GDM1 (cell line): Measurements from ENCODE around the gene SMAP1.

ENCODE experiments used
- DNase-seq: peaks from one replicate; lab custom pipeline; 2025; lab: John Stamatoyannopoulos, UW

Gene SMAP1

GRCh38 chr6:70667711-70668498 lies at the start of gene SMAP1:
Gene SMAP1, plus strand, starts transcription at chr6:70667883. Its CDS starts 141 bp downstream, at chr6:70668024.
- DNase-seq: peak; percentile 89

DNA sequence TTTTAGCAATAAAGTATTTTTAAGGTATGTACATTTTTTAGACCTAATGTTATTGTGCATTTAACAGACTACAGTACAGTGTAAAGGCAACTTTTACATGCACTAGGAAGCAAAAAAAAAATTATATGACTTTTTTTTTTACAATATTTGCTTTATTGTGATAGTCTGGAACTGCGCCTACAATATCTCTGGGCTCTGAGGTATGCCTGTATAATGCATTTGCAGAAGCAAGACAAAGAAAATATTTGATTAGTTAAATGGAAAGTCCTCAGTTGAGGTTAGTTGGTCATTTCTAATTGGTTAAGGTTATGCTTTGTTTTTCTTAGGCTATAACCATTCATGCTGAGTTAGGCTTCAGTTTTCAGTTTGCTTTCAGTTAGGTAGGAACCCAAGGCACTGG lies 46.9 kb upstream of the SMAP1 start:
- DNase-seq: no peak

DNA sequence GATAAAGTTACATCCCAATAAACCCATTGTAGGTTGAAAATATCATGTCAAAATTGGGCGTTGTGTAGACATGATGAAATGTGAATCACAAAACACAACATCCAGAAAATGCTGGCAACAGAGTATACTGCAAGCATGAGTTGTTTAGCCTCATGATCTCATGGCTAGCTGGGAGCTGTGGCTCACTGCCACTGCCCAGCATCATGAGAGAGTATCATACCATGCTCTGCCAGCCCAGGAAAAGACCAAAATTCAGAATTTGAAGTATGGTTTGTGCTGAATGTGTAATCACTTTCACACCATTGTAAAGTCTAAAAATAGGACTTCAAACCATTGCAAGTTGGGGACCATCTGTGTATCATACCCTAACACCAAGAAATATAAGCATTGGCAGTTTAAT lies 45.2 kb upstream of the SMAP1 start:
- no peak for DNase-seq

- DNase-seq: no peak
Measured at GRCh38 chr6:70625436-70625835, 42.2 kb upstream of the SMAP1 start.

GRCh38 chr6:70627500-70628254 lies 40.0 kb upstream of the SMAP1 start:
- DNase-seq: no peak

DNA sequence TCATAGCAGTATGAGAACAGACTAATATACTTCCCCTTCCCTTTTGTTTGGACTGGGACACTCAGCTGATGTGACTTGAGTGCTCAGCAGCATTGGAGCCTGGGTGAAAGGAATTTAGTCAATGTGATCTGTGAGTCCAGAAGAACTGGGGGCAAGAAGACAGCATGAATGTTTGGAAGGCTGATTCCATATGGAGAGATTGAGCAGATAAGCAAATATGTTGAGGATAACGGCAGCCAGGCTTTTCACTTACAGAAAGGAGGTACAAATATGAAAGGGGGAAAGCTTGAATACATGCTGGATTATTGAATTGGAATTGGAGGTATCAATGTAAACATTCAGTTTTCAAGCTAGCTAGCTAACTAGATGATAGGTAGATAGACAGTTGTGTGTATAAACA lies 37.8 kb upstream of the SMAP1 start:
- no peak for DNase-seq

DNA sequence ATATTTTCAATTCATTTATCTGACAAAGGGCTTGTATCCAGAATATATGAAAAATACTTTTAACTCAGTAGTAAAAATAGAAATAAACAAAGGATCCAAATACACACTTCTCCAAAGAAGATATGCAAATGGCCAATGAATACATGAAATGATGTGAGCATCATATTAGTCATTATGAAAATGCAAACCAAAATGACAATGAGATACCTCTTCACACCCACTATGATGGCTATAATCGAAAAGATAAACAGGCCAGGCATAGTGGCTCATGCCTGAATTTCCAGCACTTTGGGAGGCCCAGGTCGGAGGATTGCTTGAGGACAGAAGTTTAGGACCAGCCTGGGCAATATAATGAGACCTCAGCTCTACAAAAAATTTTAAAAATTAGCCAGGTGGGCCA lies 33.8 kb upstream of the SMAP1 start:
- no peak for DNase-seq

DNA sequence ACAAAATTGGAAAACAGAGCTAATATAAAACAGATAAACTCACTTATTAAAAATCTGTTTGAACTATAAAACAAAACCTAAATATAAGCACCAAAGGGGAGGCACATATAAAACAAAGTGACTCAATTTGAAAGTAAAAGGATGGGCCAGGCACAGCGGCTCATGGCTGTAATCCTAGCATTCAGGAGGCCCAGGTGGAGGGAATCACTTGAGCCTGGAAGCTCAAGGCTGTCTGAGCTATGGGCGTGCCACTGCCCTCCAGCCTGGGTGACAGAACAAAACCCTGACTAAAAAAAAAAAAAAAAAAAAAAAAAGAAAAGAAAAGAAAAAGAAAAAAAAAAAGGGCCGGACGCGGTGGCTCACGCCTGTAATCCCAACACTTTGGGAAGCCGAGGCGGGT lies 31.1 kb upstream of the SMAP1 start:
- DNase-seq: no peak

GRCh38 chr6:70638468-70638867 lies 29.2 kb upstream of the SMAP1 start:
- no peak for DNase-seq

- DNase-seq: no peak
Measured at GRCh38 chr6:70651326-70651905, 16.3 kb upstream of the SMAP1 start.

- DNase-seq: no peak
Measured at GRCh38 chr6:70652216-70652615, 15.5 kb upstream of the SMAP1 start.

DNA sequence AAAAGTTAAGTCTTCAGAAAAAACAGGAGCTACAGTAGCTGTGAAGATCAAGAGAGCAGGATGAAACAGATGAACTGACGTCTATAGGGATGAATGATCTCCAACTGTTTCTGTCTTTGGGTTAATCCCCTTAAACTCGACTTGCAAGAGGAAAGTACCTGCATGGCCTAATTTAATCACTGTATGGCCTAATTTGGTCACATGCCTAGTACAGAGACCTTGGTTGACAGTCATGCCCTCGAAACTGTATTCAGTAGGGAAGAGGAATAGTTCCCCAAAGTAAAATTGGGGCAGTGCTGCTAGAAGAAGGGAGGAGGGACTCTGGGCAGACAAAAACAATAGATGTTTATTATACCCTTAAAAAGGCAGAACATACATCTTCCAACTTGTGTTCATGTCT lies 10.0 kb upstream of the SMAP1 start:
- no peak for DNase-seq

DNA sequence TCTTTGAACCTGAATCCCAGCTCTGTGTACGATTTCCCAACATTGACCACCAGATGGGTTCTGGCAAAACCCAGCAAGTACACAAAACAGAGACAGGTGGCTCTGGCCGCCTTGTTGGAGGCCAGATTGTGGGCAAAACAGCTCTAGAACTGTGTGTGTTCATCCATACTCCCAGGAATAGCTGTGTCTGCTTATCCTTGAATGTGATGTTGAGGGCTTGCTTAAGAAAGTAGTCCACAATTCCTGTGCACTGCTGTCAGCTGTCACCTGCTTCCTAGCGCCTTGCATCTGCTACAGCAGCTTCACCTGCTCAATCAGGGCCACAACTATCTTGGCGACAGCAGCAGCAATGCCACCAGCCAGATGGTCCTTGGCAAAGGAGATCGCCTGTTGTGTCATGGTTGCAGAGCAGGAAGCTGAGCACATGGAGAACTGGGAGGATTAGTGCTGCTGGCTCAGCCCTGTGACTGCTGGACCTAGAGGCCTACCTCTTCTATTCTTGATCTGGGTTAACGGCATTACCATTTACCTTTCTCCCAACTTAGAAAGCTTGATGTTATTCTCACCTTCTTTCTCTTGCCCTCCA lies 3.7 kb upstream of the SMAP1 start:
- no peak for DNase-seq

GRCh38 chr6:70666706-70667105 lies 977 bp upstream of the SMAP1 start:
- no peak for DNase-seq

DNA sequence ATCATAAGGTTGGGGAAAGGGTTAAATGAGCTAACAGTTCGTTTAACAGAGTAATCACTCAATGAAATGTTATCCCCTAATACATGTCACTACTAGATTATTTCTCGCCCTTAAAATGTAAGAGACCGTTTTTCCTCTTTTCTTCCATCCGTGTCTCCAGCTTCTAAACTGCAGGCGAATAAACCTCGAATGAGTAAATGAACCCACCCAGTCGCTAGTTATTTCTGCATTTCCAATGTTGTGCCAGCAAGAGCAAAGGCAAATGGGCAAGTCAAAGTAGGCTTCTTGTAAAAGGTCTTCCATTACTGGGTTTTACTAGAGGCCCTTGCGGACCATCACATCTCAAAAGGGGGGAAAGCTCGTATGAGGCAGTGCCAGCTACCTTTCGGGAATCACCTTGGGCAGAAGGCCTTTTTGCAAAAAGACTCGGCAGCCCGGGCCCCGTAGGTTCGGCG lies 400 bp upstream of the SMAP1 start:
- no peak for DNase-seq

DNA sequence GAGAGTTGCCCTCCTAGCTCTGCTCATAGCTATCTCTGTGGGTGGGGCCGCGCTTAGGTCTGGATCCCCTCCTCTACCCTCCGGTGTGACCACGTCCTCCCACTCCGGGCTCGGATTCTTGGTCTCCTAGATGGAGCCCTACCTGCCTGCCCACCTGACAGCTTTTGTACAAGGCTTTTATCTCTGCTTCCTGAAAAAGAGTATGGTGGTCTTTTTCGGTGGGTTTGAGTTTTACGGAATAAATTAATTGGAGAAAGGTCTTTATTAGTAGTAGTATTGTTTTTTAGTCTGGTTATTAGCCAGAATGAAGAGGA lies 773 bp downstream of the SMAP1 start:
- DNase-seq: no peak

GRCh38 chr6:70669133-70669532 lies 1.4 kb downstream of the SMAP1 start:
- DNase-seq: no peak

GRCh38 chr6:70672549-70672948 lies 4.9 kb downstream of the SMAP1 start:
- DNase-seq: no peak

DNA sequence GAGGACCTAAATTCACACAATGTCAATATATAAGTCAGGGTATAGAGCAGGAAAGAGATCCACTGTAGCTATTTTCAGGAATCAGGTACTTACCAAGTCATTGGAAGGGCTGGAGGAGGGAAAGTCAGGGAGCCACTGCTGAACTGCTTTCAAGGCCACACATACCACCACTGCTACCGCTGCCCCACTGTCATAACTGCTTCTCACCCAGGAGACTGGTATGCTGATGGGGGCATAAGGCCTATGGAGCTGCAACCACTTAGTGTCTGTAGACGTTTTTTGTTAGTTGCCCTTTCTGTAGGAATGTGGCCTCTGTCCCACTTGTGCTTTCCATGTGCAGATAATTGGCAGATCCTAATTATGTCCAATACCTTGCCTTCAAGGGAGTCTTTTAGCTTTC lies 5.4 kb downstream of the SMAP1 start:
- no peak for DNase-seq

GRCh38 chr6:70673601-70674000 lies 5.9 kb downstream of the SMAP1 start:
- DNase-seq: no peak

DNA sequence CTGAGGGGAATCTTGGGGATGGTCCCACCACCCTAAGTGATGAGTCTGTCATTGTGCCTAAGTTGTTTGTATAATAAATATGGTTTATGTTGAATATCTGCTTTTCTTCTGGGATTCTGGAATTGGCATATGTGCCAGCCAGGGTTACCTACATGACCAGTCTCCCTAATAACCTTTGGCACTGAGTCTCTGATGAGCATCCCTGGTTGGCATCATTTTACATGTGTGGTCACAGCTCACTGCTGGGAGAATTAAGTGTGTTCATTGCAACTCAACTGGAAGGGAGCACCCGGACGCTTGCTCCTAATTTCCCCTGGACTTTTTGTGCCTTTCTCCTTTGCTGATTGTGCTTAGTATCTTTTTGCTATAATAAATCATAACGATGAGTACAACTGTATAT lies 8.1 kb downstream of the SMAP1 start:
- DNase-seq: no peak

DNA sequence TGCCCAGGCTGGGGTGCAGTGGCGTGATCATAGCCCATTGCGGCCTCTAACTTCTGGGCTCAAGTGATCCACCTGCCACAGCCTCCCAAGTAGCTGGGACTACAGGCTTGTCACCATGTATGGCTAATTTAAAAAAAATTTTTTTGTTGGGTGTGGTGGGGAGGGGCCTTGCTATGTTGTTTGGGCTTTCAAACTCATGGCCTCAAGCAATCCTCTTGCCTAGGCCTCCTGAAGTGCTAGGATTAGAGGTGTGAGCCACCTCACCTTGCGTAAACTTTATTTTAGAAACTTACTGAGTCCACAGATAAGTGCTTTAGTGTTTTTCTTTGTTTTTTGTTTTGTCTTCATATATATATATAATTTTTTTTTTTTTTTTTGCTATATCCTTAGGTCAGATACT lies 9.1 kb downstream of the SMAP1 start:
- DNase-seq: no peak

GRCh38 chr6:70680396-70680795 lies 12.7 kb downstream of the SMAP1 start:
- no peak for DNase-seq
